ENCODE data around the gene UBAP1L.

DNA sequence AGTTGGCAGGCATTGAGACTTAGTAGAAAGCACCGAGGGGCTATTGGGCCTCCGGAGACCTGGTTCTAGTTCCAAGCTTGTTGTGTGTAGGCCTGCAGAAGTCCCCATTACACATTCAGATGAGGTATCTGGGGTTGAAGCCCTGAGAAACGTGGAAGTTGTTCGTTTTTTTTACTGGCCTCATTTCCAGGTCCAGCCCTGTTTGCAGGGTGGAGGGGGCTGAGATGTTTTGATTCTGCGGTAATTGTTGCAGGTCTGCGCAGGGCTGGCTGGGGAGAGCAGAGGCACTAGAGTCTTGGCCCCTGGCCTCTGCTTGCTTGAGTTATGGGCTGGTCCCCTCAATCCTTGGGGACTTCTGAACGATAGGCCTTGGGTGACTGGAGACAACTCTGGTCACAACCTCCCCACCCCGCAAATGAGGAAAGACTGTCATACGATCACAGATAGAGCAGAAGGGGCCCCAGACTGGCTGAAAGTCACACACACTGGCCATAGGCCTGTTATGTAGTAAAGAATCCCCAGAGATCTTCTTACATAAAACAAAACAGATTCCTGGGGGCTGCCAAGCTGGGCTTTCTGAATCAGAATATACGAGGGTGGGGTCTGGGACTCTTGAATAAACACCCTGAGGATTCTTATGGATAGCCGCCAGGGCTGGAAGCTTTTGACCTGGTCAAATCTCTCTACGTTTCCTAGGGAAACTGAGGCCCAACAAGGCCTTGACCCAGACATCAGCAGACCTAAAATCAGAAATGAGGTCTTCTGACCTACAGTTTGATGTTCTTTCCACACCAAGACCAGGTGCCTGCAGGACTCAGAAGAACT is 22.8 kb downstream of the UBAP1L start:
- TF ChIP-seq, protein P1, sequence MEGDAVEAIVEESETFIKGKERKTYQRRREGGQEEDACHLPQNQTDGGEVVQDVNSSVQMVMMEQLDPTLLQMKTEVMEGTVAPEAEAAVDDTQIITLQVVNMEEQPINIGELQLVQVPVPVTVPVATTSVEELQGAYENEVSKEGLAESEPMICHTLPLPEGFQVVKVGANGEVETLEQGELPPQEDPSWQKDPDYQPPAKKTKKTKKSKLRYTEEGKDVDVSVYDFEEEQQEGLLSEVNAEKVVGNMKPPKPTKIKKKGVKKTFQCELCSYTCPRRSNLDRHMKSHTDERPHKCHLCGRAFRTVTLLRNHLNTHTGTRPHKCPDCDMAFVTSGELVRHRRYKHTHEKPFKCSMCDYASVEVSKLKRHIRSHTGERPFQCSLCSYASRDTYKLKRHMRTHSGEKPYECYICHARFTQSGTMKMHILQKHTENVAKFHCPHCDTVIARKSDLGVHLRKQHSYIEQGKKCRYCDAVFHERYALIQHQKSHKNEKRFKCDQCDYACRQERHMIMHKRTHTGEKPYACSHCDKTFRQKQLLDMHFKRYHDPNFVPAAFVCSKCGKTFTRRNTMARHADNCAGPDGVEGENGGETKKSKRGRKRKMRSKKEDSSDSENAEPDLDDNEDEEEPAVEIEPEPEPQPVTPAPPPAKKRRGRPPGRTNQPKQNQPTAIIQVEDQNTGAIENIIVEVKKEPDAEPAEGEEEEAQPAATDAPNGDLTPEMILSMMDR (IDR thresholded peaks at IDR 0.05; ENCODE audit: extremely low read depth in 1 of 2, insufficient read depth in 1 of 2, low read depth in 1 of 2, low read length in 2 of 2) = no peak
- no peak for TF ChIP-seq POLR2AphosphoS5 (IDR thresholded peaks at IDR 0.05; ENCODE audit: insufficient read depth, low read depth, low read length)
- TF ChIP-seq MYC (IDR thresholded peaks at IDR 0.05; ENCODE audit: low read depth, low read length) = no peak
- no peak for TF ChIP-seq POLR2A (IDR thresholded peaks at IDR 0.05; ENCODE audit: low read depth, low read length)
- TF ChIP-seq, protein P2, sequence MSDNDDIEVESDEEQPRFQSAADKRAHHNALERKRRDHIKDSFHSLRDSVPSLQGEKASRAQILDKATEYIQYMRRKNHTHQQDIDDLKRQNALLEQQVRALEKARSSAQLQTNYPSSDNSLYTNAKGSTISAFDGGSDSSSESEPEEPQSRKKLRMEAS (IDR thresholded peaks at IDR 0.05; ENCODE audit: insufficient read depth, insufficient read length) = no peak
